DMS53 treated with DMSO at 0.1 percent for 48 hours (cell line): ENCODE measurements around the gene GAS2L1.
"Not testable (repeated sequence)": the region's sequence is repeated elsewhere in the genome, so short reads cannot be mapped to it uniquely, and the experiment has no call there.

Experiments used
- DNase-seq: peaks from one replicate; lab custom pipeline; 2025; ENCODE audit not compliant: unreplicated experiment; lab: John Stamatoyannopoulos, UW

Gene GAS2L1

GRCh38 chr22:29340566-29340965 is 34.1 kb downstream of the GAS2L1 start:
- DNase-seq: no peak

- no peak for DNase-seq
Observed at GRCh38 chr22:29341056-29341848, 34.8 kb downstream of the GAS2L1 start.

DNA sequence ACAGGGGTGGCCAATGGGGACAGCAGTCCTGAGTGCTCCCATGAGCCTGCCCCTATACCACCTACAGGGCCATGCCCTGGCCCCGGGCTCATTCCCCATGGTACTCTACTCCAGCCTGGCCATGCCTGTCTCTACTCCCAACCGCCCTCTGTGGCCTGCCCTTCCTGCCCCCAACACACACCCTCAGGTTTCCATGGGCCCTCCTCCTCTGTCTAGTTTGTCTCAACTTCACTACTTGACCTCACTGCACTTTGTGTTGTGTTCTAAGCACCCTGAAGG is 35.3 kb downstream of the GAS2L1 start:
- no peak for DNase-seq

DNA sequence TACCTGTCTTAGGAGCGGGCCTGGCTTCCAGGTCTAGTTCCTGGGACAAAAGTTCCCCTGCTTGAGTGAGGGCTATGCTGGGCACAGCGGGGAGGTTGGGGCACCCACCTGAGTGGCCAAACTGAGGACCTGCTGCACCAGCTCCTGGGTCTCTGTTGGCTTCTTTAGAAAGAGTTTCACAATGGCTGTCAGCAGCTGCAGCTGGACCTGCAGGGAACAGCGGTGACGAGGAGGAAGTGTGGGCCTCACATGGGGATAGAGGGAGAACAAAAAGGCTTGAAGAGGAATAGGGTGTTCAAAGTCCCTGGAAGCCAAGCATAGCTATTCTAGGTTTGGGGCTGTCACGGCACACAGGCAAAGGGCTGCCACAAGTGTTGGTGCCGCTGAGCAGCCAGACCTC is 35.7 kb downstream of the GAS2L1 start:
- no peak for DNase-seq

GRCh38 chr22:29342577-29343312 is 36.3 kb downstream of the GAS2L1 start:
- no peak for DNase-seq

DNA sequence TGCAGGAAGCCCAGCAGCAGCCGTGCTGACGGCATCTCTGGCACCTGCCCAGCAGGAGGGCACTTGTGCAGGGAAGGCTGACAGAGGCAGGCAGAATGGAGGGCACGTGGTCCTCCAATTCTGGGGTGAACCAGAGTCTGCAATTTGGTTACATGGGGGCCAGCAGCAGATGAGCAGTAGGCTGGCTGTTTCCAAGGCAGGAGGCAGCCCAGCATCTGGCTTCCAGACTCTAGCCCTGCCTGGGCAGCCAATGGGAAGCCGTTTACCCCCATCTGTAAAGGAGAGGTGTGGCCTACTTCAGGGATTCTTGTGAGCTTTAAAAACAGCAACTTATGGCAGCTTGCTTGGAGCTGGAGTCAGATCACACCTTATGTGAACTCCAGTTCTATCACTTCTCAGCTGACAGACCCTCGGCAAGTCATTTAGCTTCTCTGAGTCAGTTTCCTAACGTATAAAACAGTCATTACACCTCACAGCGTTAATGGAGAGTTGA is 36.9 kb downstream of the GAS2L1 start:
- no peak for DNase-seq

GRCh38 chr22:29344137-29344536 is 37.7 kb downstream of the GAS2L1 start:
- no peak for DNase-seq

GRCh38 chr22:29344889-29345288 is 38.4 kb downstream of the GAS2L1 start:
- DNase-seq: not testable (repeated sequence)

DNA sequence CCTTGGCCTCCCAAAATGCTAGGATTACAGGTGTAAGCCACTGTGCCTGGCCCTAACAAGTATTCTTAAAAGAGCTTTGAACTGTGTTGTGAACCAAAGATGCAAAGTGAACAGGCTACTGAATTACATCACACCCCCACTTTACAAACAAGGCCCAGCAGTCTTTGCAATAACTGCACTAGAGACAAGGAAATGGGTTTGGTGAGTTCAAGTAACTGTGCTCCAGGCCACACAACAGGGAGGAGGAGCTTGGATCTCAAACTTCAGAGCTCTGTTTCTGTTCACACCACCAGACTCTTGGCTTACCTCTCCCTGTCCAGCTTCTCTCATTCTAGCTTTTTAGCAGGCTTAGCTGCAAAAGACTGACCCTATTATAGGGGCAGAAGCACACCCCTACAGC is 39.5 kb downstream of the GAS2L1 start:
- DNase-seq: no peak

- no peak for DNase-seq
Observed at GRCh38 chr22:29346659-29347058, 40.2 kb downstream of the GAS2L1 start.

DNA sequence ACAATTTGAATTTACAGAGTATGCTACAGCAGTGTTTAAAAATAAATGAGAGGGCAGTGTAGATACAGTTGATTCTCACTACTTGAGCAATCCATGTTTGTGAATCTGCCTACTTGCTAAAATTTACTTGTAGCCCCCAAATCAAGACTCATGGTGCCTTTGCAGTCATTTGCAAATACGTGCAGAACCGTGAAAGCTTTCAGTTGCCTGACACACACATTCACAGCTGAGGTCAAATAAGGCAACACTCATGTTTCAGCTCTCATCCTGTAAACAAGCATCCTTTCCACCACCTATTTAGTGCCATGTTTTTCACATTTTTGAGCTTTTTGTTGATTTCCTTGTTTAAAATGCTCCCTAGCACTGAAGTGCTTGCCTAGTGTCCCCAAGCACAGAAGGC is 41.6 kb downstream of the GAS2L1 start:
- no peak for DNase-seq

DNA sequence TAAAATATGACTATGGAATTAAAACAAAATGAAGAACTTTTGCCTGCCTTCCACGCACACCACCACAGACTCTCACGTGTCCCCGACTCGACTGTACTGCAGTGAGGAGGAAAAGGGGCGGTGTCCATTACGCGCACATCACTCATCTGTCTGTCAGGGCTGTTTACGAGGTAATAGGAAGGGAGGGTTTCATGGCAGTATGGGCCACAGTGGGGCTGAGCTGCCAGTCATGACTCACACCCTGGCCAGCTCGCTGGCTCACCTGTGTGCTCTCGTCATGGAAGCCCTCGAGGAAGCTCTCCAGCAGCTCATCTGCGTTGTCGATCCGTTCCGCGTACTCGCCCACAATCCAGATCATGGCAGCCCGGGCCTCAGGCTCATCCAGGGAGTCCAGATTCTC is 42.5 kb downstream of the GAS2L1 start:
- DNase-seq: peak; percentile 4

DNA sequence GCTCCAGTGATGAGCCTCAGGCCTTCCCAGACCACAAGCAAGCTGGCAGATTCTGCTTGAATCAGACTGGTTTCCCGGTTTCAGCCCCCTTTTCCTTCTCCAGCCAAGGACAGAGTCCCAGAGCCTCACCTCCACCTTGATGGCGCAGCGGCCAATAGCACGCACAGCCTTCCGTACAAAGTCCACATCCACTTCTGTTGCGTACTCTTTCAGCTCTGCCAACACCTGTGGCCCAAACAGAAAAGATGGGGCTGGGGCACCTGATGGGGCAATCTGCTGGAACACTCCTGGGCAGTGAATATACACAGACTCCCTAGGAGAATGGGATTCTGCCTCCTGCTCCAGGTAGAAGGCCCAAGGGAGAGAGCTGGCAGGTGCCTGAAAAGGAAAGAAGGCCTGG is 44.6 kb downstream of the GAS2L1 start:
- no peak for DNase-seq

DNA sequence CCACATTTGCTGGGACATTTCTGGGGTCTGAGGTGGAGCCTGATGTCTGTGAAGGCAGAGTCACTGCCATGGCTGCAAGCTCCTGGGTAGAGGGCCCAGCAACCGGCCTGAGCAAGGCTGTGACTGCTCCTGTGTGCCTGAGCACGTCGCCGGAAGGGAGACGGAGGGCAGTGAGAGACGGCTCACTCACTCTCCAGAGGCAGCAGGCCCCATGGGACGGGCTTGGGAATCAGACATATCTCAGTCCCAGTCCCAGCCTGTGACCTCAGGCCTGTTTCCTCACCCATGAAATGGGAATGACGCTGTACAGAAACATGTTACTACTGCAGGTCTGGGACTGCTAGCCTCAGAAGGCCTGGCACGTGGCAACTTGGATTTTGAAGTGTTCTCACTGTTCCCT is 45.4 kb downstream of the GAS2L1 start:
- no peak for DNase-seq

DNA sequence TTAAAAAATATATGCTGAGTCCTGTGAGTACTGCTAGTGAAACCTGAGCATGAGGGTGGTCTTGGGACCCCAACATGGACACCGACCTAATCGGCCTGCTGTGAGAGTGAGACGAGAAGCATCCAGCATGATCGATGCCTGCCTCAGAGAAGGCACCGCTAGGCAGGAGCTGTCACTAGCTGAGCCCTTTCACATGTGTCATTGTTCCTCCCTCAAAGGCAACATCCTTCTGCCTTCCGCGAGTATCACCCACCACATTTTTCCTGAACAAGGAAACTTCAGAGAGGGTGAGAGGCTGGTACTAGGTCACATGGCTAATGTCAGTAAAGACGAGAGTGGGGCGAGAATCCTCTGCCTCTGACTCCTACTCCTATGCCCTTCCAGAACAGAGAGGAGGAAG is 46.3 kb downstream of the GAS2L1 start:
- DNase-seq: no peak

DNA sequence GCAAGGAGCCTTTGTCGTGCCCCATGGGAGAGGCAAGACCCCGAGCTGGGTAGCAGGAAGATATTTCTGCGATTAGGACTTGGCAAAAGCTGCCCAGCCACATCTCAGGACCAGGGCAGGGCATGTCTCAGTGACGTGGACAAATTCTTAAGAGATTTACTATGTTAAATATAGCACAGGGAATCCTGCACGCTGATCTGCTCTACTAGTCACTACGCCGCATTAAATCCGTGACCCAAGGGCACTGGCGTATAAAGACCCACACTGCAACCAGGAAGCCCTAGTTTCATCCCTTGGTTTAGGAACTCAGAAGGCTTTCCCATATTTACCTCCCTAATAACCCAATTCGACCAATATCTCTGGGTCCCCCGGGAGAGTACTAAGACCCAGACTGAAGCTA is 46.8 kb downstream of the GAS2L1 start:
- DNase-seq: no peak

- DNase-seq: no peak
Observed at GRCh38 chr22:29353860-29354259, 47.4 kb downstream of the GAS2L1 start.

DNA sequence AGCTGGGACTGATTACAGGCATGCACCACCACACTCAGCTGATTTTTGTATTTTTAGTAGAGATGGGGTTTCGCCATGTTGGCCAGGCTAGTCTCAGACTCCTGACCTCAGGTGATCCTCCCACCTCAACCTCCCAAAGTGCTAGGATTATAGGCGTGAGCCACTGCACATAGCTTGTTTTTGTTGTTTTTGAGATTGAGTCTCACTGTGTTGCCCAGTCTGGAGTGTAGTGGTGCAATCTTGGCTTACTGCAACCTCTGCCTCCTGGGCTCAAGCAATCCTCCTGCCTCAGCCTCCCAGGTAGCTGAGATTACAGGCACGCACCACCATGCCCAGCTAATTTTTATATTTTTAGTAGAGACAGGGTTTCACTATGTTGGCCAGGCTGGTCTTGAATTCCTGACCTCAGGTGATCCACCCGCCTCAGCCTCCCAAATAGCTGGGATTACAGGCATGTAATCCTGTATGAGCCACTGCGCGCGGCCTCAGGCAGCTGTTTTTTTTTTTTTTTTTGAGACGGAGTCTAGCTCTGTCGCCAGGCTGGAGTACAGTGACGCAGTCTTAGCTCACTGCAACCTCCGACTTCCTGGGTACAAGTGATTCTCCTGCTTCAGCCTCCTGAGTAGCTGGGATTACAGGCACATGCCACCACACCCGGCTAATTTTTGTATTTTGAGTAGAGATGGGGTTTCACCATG is 50.9 kb downstream of the GAS2L1 start:
- DNase-seq: not testable (repeated sequence)

DNA sequence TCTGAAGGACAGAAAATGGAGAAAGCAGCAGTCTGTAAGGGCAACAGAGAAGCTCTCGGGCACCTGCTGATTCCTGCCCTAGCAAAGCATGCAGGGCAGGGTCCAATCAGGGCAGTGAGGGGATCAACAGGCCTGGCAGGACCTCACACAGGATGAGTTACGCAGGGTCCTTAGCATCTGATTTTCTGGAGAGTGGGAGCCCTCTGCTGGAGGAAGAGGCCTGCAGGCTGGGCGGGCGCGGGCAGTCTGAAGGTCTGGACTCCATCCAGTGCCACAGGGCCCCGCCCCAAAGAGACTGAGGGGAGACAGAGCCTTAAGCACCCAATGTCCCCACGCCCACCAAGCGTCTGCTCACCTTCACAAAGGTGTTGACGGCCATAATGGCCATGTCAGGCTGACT is 53.0 kb downstream of the GAS2L1 start:
- no peak for DNase-seq
